HG02981 (cell line): ENCODE data around the gene FNTB.

Source experiments
- ATAC-seq: cut with Tn5 transposase; IDR thresholded peaks from one replicate; pipeline ENCODE4 v1.9.1; 2021; ENCODE audit warnings: mild to moderate bottlenecking, moderate library complexity; ENCODE audit not compliant: unreplicated experiment

Gene FNTB

GRCh38 chr14:65109357-65109756 is 122.7 kb downstream of the FNTB start:
- ATAC-seq: no peak

- no peak for ATAC-seq
Measured at GRCh38 chr14:65110525-65110924, 123.8 kb downstream of the FNTB start.
